ENCODE data around the gene NDUFA6. TPM values are rescaled to one million over a fixed set of nuclear protein-coding genes. Genes with fewer than 3 reads are reported as not detected.

NDUFA6 gene
- total RNA-seq, 2 experiments from 2014 or later = 123 to 144 TPM

DNA sequence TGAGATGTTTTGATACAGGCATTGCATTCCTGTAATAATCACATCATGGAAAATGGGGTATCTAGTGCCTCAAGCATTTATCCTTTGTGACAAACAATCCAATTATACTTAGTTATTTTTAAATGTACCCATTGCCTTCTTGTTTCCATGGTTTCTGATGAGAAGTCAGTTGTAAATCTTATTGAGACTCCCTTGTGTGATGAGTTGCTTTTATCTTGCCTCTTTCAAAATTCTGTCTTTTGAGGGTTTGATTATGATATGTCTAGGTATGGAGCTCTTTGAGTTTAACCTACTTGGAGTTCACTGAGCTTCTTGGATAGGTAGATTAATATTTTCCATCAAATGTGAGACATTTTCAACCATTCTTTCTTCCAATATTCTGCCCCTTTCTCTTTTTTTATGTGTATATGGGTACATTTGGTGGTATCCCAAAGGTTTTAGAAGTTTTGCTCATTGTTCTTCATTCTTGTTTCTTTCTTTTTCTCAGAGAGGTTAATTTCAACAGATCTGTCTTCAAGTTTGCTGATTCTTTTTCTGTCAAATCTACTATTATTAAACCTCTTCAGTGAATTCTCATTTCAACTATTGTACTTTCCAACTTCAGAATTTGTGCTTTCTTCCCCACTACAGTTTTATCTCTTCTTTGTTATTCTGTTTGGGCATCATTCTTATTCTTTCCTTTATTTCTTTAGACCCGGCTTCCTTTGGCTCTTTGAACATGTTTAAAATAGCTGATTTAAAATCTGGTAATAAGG, 33.6 kb downstream of the NDUFA6 start:
- Mint-ChIP-seq H3K9me3 (ENCODE audit: low read depth) (peaks cover 12% of the 10 kb centered on the region), H3K27ac (no peak overlapping the region), H3K27me3 (no peaks in the 10 kb centered on the region), H3K36me3 (ENCODE audit: low read depth) (peaks cover 36% of the 10 kb centered on the region), H3K4me1 (no peaks in the 10 kb centered on the region), H3K4me3 (no peak overlapping the region)
- CTCF ChIA-PET = no interaction called here
- no peak for DNase-seq
- intact Hi-C loops (cut with DNase I, micrococcal nuclease) = no loop called here
- POLR2A ChIA-PET = no interaction called here
- ATAC-seq = no peak

DNA sequence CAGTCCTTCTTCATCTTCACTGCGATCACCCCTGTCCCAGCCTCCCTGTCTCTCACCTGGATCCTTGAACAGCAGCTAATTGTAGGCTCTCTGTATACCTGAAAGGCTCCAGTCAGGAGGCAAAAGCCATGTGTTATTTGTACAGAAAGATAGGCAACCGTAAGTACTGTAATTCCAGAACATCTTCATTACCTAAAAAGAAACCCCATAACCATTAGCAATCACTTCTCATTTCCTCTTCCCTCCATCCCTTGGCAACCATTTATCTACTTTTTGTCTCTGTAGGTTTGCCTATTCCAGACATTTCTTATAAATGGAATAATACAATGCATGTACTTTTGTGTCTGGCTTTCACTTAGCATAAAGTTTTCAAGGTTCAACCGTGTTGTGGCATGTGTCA, 37.8 kb downstream of the NDUFA6 start:
- ChIA-PET POLR2A (no interaction called here), CTCF (no interaction called here)
- H3K4me3 Mint-ChIP-seq = no peak overlapping the region
- DNase-seq = no peak
- H3K36me3 Mint-ChIP-seq (ENCODE audit: low read depth) = peaks cover 10% of the 10 kb centered on the region
- H3K27ac Mint-ChIP-seq = no peak overlapping the region
- ATAC-seq = no peak
- peaks cover 8% of the 10 kb centered on the region for H3K9me3 Mint-ChIP-seq (ENCODE audit: low read depth)
- no peaks in the 10 kb centered on the region for H3K27me3 Mint-ChIP-seq
- intact Hi-C loops (cut with DNase I, micrococcal nuclease) = no loop called here
- H3K4me1 Mint-ChIP-seq = no peaks in the 10 kb centered on the region

DNA sequence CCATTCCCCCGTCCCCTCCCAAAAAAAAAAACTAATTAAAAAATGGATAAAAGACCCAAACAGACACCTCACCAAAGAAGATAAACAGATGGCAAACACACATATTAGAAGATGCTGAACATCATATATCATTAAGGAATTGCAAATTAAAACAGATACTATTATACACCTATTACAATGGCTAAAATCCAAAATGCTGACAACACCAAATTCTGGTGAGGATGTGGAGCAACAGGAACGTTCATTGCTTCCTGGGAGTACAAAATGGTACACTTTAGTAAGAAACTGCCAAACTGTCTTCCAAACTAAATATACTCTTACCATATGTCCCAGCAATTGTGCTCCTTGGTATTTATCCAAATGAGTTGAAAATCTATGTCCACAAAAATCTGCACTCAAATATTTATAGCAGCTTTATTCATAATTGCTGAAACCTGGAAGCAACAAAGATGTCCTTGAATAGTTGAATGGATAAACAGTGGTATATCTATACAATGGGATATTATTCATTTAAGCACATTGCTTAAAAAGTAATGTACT, 39.9 kb downstream of the NDUFA6 start:
- ChIA-PET POLR2A (no interaction called here), CTCF (interaction anchor here (0.6 kb wide), 1 partner anchor 261 kb away, joined by 3 read pairs; no protein-coding TSS in a partner anchor)
- Mint-ChIP-seq H3K4me3 (no peak overlapping the region), H3K4me1 (no peaks in the 10 kb centered on the region), H3K27ac (no peak overlapping the region), H3K27me3 (no peaks in the 10 kb centered on the region), H3K36me3 (ENCODE audit: low read depth) (peaks cover 2% of the 10 kb centered on the region), H3K9me3 (ENCODE audit: low read depth) (no peaks in the 10 kb centered on the region)
- intact Hi-C loops (cut with DNase I, micrococcal nuclease) = no loop called here
- DNase-seq = no peak
- ATAC-seq = no peak

DNA sequence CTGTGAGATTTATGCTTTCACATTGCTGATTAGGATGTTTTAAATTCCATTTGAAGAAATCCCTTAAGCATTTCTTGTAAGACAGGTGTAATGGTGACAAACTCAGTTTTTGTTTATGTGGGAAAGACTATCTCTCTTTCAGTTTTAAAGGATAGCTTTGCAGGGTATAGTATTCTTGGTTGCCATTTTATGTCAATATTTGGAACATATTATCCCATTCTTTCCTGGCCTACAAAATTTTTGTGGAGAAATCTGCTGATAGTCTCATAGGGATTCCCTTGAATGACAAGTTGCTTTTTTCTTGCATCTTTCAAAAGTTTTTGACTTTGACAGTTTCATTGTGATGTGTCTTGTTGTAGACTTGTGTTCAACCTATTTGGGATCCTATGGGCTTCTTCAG, 48.8 kb downstream of the NDUFA6 start:
- no peak overlapping the region for H3K27ac Mint-ChIP-seq

DNA sequence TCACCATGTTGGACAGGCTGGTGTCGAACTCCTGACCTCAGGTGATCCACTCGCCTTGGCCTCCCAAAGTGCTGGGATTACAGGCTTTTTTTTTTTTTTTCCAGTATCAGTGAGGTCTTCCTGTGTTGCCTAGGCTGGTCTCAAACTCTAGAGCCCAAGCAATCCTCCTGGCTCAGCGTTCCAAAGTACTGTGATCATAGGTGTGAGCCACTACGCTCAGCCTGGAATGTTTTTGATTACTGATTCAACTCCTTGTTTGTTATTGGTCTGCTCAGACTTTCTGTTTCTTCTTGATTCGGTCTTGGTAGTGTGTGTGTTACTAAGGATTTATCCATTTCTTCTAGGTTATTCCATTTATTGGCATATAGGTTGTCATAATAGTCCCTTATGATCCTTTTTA, 51.3 kb downstream of the NDUFA6 start:
- ATAC-seq (no peak), DNase-seq (no peak)
- no peak overlapping the region for H3K4me3 Mint-ChIP-seq
- intact Hi-C loops (cut with DNase I, micrococcal nuclease) = no loop called here
- peaks cover 17% of the 10 kb centered on the region for H3K9me3 Mint-ChIP-seq (ENCODE audit: low read depth)
- POLR2A ChIA-PET = no interaction called here
- H3K36me3 Mint-ChIP-seq (ENCODE audit: low read depth) = peaks cover 10% of the 10 kb centered on the region
- CTCF ChIA-PET = no interaction called here
- no peak overlapping the region for H3K27ac Mint-ChIP-seq
- H3K4me1 Mint-ChIP-seq = no peaks in the 10 kb centered on the region
- H3K27me3 Mint-ChIP-seq = no peaks in the 10 kb centered on the region

More for the DNA sequence above, 48.8 kb downstream of the NDUFA6 start:
- ATAC-seq (no peak), DNase-seq (no peak)
- H3K4me1 Mint-ChIP-seq = no peaks in the 10 kb centered on the region
- intact Hi-C loops (cut with DNase I, micrococcal nuclease) = no loop called here
- ChIA-PET POLR2A (no interaction called here), CTCF (interaction anchor here (0.5 to 1.9 kb wide), 3 partner anchors 28 to 616 kb away, joined by 3 to 4 read pairs (median 4); no protein-coding TSS in a partner anchor)
- peaks cover 8% of the 10 kb centered on the region for H3K36me3 Mint-ChIP-seq (ENCODE audit: low read depth)
- no peak overlapping the region for H3K4me3 Mint-ChIP-seq
- H3K9me3 Mint-ChIP-seq (ENCODE audit: low read depth) = peaks cover 11% of the 10 kb centered on the region
- no peaks in the 10 kb centered on the region for H3K27me3 Mint-ChIP-seq

Other genes starting within 250 kb of the NDUFA6 start
- gene SHISA8, start 175.7 kb downstream of the NDUFA6 start, total RNA-seq = 1 to 10 TPM; 1.4 to 1.9 TPM
- gene TNFRSF13C, start 164.0 kb downstream of the NDUFA6 start, total RNA-seq = 1 to 10 TPM; 2.2 to 3.0 TPM
- 10 to 100 TPM; 65.2 to 82.1 TPM for gene CENPM, start 143.6 kb downstream of the NDUFA6 start, total RNA-seq
- gene SEPTIN3, start 121.3 kb downstream of the NDUFA6 start, total RNA-seq = 1 to 10 TPM; 1.8 to 2.2 TPM
- under 1 TPM; 0.30 to 0.54 TPM for gene WBP2NL, start 92.0 kb downstream of the NDUFA6 start, total RNA-seq
- 10 to 100 TPM; 19.7 to 20.0 TPM for gene NAGA, start 20.0 kb downstream of the NDUFA6 start, total RNA-seq
- gene PHETA2, start 16.5 kb downstream of the NDUFA6 start, total RNA-seq = 1 to 10 TPM; 1.4 to 2.3 TPM
- 10 to 100 TPM; 17.2 to 45.4 TPM for gene SMDT1, start 11.1 kb downstream of the NDUFA6 start, total RNA-seq
- gene CYP2D6, start 40.0 kb upstream of the NDUFA6 start, total RNA-seq = 1 to 10 TPM; 2.8 to 3.1 TPM
- gene TCF20, start 179.9 kb upstream of the NDUFA6 start, total RNA-seq = 10 to 100 TPM; 64.1 to 68.3 TPM

Measured in activated CD4-positive, alpha-beta T cell treated with anti-CD3 and anti-CD28 coated beads for 36 hours (primary cell).